Central memory CD4-positive, alpha-beta T cell (primary cell): Measurements from ENCODE around the gene USP12.
"Not testable (repeated sequence)": the region's sequence is repeated elsewhere in the genome, so short reads cannot be mapped to it uniquely, and the experiment has no call there.

Source experiments
- DNase-seq: peaks from one replicate; pipeline ENCODE4 v3.0.0; 2022

The USP12 gene

GRCh38 chr13:27118428-27119054, 53.1 kb downstream of the USP12 start:
- no peak for DNase-seq

- no peak for DNase-seq
Measured at GRCh38 chr13:27117952-27118351, 53.7 kb downstream of the USP12 start.

GRCh38 chr13:27117158-27117557, 54.5 kb downstream of the USP12 start:
- no peak for DNase-seq

GRCh38 chr13:27113436-27113835, 58.2 kb downstream of the USP12 start:
- DNase-seq: no peak

GRCh38 chr13:27112006-27112405, 59.6 kb downstream of the USP12 start:
- no peak for DNase-seq

DNA sequence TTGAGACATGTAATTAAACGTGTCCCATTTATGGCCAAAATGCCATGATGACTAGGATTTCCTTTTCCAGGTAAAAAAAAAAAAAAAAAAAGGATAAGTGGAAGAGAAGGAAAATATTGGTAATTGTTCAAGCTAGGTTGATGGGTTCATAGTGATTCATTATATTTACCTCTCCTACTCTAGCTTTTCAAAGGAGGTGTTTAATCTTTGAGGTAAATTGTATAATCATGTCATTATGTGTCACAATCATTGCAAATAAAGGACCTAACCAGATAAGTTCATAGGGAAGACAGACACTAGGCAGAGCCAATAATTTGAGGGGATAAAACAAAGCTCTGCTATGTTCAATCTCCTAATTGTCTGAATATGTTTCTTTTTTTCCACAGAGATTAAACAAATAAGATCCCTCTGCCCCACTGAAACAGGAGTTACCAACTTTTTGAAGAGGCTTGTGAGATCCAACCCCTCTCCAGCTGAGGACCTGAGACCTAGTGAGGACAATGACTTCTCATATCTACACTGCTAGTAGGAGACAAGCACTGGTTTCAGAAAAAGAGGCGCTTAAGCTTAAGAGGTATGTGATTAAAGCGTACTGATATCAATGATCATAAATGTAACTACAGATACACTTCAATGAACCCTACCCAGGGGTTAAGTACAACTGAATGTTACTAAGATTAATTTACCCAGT, 61.4 kb downstream of the USP12 start:
- DNase-seq: no peak

DNA sequence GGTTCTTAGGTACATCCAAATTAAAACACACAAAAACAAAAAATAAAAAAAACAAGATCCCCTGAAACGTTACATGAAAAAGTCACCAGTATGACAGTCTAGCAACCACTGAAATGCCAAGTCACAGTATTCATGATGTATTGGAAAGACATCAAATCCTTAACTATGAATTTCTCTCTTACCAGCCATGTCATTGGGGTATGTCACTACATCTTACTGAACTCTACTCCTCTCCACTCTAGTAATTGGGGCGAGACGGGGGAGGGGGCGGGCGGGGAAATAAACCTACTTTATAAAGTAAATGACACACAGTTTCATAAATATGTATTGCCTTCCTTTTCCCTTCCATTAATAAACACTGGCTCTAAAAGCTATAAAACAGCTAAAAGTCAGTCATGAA, 65.5 kb downstream of the USP12 start:
- DNase-seq: no peak

- no peak for DNase-seq
Measured at GRCh38 chr13:27104606-27105005, 67.0 kb downstream of the USP12 start.

GRCh38 chr13:27101847-27102246, 69.8 kb downstream of the USP12 start:
- DNase-seq: no peak

GRCh38 chr13:27101289-27101688, 70.3 kb downstream of the USP12 start:
- DNase-seq: no peak

GRCh38 chr13:27097691-27098090, 73.9 kb downstream of the USP12 start:
- no peak for DNase-seq

GRCh38 chr13:27091451-27091850, 80.2 kb downstream of the USP12 start:
- DNase-seq: no peak

GRCh38 chr13:27088619-27089018, 83.0 kb downstream of the USP12 start:
- DNase-seq: no peak

GRCh38 chr13:27086599-27087265, 84.9 kb downstream of the USP12 start:
- DNase-seq: no peak

GRCh38 chr13:27083183-27083582, 88.4 kb downstream of the USP12 start:
- no peak for DNase-seq

- no peak for DNase-seq
Measured at GRCh38 chr13:27081893-27082679, 89.5 kb downstream of the USP12 start.

DNA sequence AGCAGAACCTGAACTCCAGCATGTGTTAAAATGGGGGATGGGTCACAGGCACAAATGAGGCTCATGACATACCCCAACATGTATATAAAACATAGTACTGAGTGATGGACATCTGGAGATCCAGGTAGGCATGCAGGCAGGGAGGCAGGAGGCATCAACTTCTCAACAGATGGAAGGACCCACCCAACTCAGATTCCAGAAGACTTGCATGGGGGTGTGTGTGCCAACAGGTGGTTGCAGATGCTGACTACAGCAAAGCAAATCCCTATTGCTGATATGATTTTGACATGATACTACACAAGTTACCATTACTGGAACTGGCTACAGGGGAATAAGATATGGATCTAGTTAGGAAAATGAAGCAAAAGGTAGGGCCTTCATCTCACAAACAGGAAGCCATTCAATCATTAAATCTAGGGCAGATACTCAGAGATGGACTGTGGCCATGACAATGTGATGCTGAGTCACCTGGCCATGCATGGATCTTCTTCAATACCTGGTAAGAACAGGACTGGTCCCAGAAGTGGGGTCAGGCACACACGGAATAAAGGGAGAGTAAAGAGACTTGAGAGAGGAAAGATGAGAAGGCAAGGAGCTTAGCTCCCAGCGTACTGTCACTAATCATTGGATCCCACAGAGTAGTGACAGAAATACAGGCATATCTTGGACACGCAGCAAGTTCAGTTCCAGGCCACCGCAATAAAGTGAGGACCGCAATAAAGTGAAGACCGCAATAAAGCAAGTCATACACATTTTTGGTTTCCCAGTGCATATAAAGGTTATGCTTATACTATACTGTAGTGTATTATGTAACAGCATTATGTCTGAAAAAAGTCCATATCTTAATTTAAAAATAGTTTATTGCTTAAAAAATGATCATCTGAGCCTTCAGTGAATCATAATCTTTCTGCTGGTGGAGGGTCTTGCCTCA, 91.3 kb downstream of the USP12 start:
- DNase-seq: no peak

GRCh38 chr13:27079421-27079958, 92.1 kb downstream of the USP12 start:
- DNase-seq: no peak

GRCh38 chr13:27077451-27077850, 94.2 kb downstream of the USP12 start:
- DNase-seq: no peak

DNA sequence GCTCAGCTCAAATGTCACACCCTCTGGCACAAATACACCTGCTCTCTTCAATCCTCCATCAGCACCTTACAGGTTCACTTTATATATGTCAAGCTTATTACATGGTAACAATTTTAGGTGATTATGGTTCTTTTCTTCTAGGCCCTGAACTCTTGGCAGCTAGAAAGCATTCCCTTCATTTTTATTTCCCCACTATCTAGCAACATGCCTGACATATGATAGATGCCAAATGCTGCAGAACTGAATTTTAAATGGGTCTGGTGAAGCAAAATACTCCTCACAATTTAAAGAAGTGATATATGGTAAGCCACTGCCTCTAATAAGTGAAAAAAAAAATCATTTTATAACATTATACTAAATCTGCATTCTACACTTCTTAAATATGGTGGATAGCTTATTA, 95.2 kb downstream of the USP12 start:
- no peak for DNase-seq

GRCh38 chr13:27073186-27073585, 98.4 kb downstream of the USP12 start:
- no peak for DNase-seq

- DNase-seq: not testable (repeated sequence)
Measured at GRCh38 chr13:27066123-27066522, 105.5 kb downstream of the USP12 start.
